GM20000 (cell line): ENCODE results near the gene JADE2.

Experiments used
- DNase-seq: peaks from one replicate; pipeline ENCODE4 v3.0.0; 2012; ENCODE audit warnings: low spot score
- CTCF ChIP-seq: IDR thresholded peaks from 2 replicates; pipeline ENCODE4 v1.5.1; 2012; ENCODE audit warnings: mild to moderate bottlenecking, control low read depth; ENCODE audit errors: extremely low read depth, missing control alignments

The JADE2 gene

GRCh38 chr5:134580001-134580460 is 54.6 kb downstream of the JADE2 start:
- DNase-seq: no peak
- no peak for TF ChIP-seq CTCF

DNA sequence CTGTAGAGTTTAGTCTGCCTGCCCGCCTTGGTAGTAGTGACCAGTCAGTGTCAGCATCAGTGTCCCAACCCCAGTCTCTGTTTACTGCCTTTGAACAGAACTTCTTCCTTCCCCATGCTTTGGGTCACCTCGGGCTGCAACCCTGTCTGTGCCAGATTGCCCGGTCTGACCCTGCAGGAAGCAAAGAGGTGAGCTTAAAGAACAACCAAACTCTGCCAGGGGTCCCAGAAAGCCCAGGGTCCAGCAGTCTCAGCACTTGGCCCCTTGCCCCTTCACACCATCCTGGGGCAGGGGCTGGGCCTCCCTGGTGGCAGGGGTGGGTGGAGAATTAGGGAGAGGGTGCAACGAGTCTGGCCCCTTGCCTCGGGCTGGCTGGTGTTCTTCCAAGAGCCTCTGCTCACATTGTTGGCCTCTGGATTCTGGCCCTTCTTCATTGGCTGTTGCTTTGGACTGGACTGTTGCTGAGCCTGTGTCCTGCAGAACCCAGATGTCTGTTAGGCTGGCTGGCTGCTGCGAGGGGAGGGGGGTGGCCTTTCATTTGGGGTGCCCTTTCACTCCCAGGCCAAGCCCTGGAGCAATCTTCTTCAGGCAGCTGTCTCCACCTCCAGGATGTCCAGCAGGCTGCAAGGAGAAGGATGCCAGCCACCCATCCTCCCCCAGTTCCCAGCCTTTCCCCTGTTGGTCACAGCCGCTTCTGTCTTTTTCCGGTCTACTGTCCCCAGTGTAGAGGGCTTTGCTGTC is 55.9 kb downstream of the JADE2 start:
- TF ChIP-seq CTCF: no peak
- no peak for DNase-seq

GRCh38 chr5:134582281-134582680 is 56.8 kb downstream of the JADE2 start:
- TF ChIP-seq CTCF: no peak

DNA sequence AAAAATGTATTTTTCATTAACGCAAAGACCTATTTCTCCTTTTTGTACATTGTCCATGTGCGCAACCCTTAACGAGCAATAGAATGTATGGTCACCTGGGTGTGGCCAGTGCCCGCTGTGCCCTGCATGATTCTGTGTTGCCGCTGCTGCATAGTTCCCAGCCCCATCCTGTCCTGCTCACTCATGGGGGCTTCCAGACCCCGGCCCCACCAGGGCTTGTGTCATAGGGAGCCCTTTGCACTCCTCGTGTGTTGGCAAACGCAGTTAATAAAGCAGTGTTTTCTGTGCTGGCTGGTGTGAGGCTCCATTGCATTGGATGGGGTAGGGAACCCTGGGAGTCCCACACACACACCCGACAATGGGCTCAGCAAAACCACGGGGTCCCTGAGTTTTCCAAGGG is 57.5 kb downstream of the JADE2 start:
- TF ChIP-seq CTCF: no peak

More at GRCh38 chr5:134582281-134582680, 56.8 kb downstream of the JADE2 start:
- DNase-seq: no peak

DNA sequence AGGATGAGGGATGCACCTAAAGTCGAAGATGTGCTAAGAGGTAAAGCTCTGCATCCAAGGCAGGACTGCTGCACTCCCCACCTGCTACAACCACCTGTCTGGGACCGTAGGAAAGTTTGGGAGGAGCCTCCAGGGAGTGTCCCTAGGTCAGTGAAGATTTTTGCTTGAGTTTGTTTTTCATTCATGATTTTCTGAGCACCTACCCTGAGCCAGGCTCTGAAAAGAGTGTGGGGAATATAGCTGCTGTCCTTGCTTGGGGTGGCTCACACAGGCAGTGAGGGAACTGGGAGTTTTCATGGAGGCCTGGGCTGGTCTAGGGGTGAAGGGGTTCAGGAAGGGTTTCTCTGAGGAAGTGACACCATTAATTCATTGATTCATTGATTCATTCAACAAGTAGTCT is 58.3 kb downstream of the JADE2 start:
- no peak for TF ChIP-seq CTCF
- DNase-seq: no peak

More for the DNA sequence above, 57.5 kb downstream of the JADE2 start:
- no peak for DNase-seq

DNA sequence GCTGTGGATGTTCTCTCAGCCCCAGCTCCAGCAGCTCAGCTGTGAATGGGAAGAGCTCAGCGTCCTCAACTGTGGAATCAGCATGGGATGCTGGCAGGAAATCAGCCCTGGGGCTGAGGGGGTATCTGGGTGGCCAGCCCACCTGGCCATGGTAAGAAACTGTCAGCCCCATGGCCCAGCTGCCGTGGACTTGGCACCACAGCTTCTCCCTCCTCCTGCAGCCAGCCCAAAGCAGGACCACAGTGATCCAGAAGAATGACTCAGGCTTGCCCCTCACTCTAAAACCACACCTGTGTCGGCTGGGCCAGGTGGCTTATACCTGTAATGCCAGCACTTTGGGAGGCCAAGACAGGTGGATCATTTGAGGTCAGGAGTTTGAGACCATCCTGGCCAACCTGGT is 59.2 kb downstream of the JADE2 start:
- TF ChIP-seq CTCF: no peak
- DNase-seq: no peak

GRCh38 chr5:134585966-134586365 is 60.5 kb downstream of the JADE2 start:
- DNase-seq: no peak
- no peak for TF ChIP-seq CTCF
